Measurements from ENCODE around the gene GORASP1. TPM values are rescaled to one million over a fixed set of nuclear protein-coding genes. Genes with fewer than 3 reads are reported as not detected.

The GORASP1 gene
- total RNA-seq, 1 donor from 2014 or later = 31.3 TPM

DNA sequence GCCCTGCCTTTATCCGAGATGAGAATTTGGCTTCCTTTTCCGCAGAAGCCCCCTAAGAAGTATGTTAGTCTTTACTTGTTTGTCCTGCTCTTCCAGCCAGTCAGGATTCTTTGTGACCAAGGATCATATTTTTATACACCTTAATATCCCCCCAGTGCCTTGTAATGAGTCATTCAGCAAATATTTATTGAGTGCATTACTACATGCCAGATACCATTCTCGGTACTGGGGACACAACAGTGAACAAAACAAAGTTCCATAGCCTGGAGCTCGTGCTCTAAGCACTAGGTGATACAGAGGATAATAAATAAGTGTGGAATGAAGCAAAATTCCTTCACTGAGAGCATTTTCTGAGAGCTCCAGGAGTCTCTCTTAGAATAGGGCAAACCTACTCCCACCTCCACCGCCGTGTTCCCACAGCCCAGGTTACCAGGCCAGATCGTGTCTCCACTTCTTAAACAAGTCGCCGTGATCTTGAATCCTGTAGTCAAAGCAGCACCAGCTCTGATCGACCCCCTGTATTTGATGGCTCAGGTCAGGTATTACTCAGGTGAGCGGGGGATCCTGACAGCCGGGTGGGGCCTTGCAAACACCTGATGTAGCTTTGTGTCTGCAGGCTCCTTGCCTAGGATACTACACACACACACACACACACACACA, 18.5 kb upstream of the GORASP1 start:
- no peak for DNase-seq (ENCODE audit: low read depth in 2 of 2)

DNA sequence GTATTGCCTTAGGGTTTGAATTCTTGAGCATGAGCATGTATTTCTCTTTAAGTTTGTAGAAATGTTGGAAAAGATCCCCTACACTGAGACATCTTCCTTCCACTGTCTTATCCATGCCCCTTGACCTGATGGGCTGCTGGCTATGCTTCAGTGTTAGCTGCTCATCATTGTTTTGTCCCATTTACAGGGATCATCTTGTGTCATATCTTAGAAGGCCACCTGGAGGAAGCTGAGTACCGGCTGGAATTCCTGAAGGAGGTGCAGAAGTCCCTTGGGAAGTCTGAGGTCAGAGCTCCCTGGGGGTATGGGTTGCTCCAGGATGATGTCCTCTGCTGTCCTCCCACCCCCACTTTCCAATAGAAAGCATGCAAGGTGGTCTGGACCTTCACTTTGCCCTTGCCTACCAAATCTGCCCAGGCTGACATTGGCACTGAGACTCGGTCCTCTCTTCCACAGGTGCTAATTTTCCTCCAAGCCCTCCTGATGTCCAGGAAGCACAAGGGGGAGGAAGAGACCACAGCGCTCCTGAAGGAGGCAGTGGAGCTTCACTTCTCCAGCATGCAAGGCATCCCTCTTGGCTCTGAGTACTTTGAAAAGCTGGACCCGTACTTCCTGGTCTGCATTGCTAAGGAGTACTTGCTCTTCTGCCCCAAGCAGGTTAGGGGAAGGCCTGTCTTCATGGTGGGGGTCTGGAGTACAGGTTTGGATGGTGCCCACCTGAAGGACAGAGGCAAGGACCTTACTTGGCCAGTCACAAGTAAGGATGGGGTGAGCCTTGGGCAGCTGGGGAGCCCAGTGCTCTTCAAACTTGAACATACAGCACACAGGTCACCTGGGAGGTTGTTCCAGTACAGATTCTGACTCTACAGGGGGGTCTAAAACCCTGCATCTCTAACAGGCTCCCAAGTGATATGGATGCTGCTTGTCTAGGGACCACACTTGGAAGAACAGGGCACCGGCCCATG, 17.7 kb upstream of the GORASP1 start:
- DNase-seq (ENCODE audit: low read depth in 2 of 2) = peak in 1 of 2 donors; percentile 54

GRCh38 chr3:39122813-39123212, 15.4 kb upstream of the GORASP1 start:
- no peak for DNase-seq (ENCODE audit: low read depth in 2 of 2)

GRCh38 chr3:39121621-39122020, 14.2 kb upstream of the GORASP1 start:
- DNase-seq (ENCODE audit: low read depth in 2 of 2) = no peak

- DNase-seq (ENCODE audit: low read depth in 2 of 2) = no peak
Observed at GRCh38 chr3:39118931-39119660, 11.7 kb upstream of the GORASP1 start.

- DNase-seq (ENCODE audit: low read depth in 2 of 2) = no peak
Observed at GRCh38 chr3:39118079-39118478, 10.7 kb upstream of the GORASP1 start.

- DNase-seq (ENCODE audit: low read depth in 2 of 2) = no peak
Observed at GRCh38 chr3:39115870-39116269, 8.4 kb upstream of the GORASP1 start.

GRCh38 chr3:39114456-39114855, 7.0 kb upstream of the GORASP1 start:
- DNase-seq (ENCODE audit: low read depth in 2 of 2) = no peak

DNA sequence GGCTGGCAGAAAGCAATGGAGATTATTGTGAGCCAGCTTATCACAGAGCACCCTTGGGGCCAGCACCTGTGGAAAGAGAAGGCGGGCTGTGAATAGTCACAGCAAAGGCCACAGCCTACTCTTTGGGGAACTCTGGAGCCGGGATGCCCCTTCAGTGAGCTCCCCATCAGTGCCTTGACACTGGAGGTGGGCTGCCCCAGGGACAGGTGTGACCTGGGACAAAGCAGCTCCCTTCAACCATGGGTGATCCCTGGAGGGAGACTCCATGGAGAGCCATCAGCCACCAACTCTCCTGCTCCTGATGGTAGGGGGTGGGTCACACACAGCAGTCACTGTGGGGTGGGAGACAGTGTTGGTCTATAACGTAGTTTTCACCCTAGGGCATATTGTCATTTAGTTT, 5.9 kb upstream of the GORASP1 start:
- no peak for DNase-seq (ENCODE audit: low read depth in 2 of 2)

DNA sequence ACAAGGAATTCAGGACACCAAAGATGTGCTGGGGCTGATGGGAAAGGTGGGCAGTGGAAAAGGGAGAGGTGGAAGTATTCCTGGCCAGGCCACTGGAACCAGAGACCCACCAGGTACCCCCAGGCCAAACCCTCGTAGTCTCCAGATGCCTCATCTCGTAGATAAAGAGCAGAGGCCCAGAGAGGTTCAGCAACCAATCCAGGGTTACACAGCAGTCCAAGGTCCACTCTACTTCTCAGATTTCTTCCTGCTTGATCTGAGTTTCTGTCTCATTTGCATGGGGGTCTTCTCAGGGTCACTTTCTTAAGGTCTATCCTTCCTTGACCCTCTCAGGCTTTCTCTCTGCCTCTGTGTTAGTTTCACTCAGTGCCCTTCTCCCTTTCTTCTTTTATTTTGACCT, 5.1 kb upstream of the GORASP1 start:
- no peak for DNase-seq (ENCODE audit: low read depth in 2 of 2)

DNA sequence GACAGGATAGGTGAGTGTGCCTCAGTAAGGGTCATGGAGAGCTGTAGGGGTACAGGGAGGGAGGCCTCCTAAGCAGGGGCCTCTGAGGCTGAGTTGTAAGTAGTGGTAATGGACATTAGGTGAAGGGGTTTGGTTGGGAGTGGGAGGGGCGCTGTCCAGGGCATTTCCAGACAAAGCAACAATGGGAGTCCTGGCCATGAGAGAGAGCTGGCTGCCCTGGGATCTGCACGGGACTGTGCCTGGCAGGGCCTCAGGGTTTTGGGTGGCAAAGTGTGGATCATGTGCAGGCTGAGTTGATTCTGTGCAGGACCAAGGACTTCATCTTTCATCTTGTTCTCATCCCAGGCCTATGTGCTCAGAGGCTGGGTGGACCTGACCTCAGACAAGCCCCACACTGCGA, 4.7 kb upstream of the GORASP1 start:
- DNase-seq (ENCODE audit: low read depth in 2 of 2) = no peak

DNA sequence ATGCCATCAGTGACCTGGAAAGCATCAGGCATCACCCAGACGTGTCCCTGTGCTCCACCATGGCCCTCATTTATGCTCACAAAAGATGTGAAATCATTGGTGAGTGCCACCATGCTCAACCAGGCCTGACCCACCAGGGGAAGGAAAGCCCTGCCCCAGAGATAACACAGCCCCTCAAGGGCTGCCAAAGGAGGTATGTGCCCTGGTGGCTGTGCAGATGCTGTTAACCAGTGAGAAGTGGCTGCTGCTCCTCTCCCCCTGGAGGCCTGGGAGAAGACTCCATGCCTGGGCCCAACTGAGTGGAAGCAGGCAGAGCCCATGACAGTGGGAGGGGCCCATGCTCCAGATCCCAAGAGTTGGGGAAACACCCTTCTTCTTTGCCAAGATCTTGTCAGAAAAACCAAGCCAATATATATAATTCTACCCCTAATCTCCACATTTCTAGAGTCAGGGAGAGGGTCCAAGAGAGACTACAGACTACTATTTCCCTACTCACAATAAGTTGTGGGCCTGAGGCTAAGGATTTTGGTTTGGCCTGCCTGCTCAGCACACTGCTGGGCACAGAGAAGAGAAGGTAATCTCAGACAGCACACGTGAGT, 2.7 kb upstream of the GORASP1 start:
- DNase-seq (ENCODE audit: low read depth in 2 of 2) = no peak

GRCh38 chr3:39109086-39109485, 1.7 kb upstream of the GORASP1 start:
- DNase-seq (ENCODE audit: low read depth in 2 of 2) = no peak

DNA sequence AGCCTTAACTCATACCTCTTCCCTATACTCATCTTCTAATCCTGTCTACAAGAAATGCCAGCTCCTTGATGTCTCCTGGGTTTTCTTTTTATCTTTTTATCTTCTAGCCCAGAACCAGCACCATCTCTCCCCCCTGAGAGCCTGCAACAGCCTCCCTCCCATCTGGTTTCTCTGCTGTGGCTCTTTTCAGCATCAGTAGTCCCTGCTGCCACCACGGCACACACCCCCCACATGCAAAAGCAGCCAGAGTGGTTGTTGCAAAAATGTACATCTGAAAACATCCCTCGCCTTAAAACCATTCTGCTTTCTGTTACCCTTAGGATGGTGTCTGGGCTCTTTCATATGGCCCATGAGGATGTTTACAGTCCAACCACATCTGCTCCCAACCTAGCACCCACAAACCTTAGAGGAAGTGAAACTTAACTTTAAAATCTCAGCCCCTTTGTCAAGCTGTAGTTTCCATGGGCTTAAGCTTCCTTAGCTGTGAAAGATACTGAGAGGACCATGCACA, 828 bp upstream of the GORASP1 start:
- no peak for DNase-seq (ENCODE audit: low read depth in 2 of 2)

DNA sequence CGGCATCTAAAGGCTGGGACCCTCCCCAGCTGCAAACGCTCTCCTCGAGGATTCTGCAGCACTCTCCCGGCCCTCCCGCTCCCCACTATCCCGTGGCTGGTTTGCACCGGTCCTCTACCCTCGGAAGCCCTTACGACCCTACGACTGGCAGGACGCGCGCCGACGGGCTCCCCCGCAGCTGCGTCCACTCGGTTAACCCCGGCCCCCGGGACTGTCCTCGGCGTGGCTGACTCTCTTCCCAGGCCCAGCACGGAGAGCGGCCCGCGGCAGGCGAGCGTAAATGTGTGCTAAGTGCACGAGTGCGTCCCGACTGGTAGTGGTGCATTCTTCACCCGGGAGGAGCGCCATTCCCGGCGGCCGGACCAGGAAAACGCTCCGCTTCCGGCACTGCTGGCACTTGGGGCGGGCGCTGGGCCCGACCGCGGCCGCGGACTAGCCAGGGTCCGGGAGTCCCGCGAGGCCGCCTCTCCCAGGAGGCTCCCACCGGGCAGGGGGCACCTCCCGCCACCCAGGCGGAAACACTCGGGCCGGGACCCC, 508 bp downstream of the GORASP1 start:
- DNase-seq (ENCODE audit: low read depth in 2 of 2) = peak; percentile 62 to 68

GRCh38 chr3:39106281-39106811, 1.1 kb downstream of the GORASP1 start:
- peak; percentile 31 to 35 for DNase-seq (ENCODE audit: low read depth in 2 of 2)

- no peak for DNase-seq (ENCODE audit: low read depth in 2 of 2)
Observed at GRCh38 chr3:39105687-39106063, 1.8 kb downstream of the GORASP1 start.

- DNase-seq (ENCODE audit: low read depth in 2 of 2) = peak; percentile 9
Observed at GRCh38 chr3:39104961-39105686, 2.3 kb downstream of the GORASP1 start.

GRCh38 chr3:39103791-39104552, 3.5 kb downstream of the GORASP1 start:
- no peak for DNase-seq (ENCODE audit: low read depth in 2 of 2)

GRCh38 chr3:39103324-39103693, 4.1 kb downstream of the GORASP1 start:
- no peak for DNase-seq (ENCODE audit: low read depth in 2 of 2)
